Activated CD8-positive, alpha-beta T cell treated with anti-CD3 and anti-CD28 coated beads for 36 hours (primary cell): ENCODE results near the gene DTD2. TPM values are rescaled to one million over a fixed set of nuclear protein-coding genes. Genes with fewer than 3 reads are reported as not detected.
"Not testable (repeated sequence)": the region's sequence is repeated elsewhere in the genome, so short reads cannot be mapped to it uniquely, and the experiment has no call there.

Experiments used
- ATAC-seq: fragments of 200-7000 bp; cut with Tn5 transposase; one replicate; pipeline ENCODE4 v1.10.0; 2021; ENCODE audit warnings: mild to moderate bottlenecking, moderate library complexity
- CTCF ChIA-PET: fragments of 350-600 bp; sonication (Branson Sonifier 250); formaldehyde crosslinking; loops from one replicate; lab custom pipeline; 2021; ENCODE audit warnings: antibody characterized with exemption; lab: Charles Lee
- POLR2A ChIA-PET: fragments of 350-600 bp; sonication (Branson Sonifier 250); formaldehyde crosslinking; loops from one replicate; lab custom pipeline; 2021; ENCODE audit warnings: antibody characterized with exemption; lab: Charles Lee
- DNase-seq: peaks from one replicate; pipeline ENCODE4 v3.0.0-alpha.2; 2020
- H3K27ac Mint-ChIP-seq: one replicate; pipeline ENCODE4 v1.8.0; 2021; ENCODE audit warnings: mild to moderate bottlenecking, mixed read lengths
- H3K27me3 Mint-ChIP-seq: one replicate; pipeline ENCODE4 v1.8.0; 2021; ENCODE audit warnings: mixed read lengths
- H3K36me3 Mint-ChIP-seq: one replicate; pipeline ENCODE4 v1.8.0; 2021; ENCODE audit warnings: low read depth, mixed read lengths
- H3K4me1 Mint-ChIP-seq: one replicate; pipeline ENCODE4 v1.8.0; 2021; ENCODE audit warnings: low read depth, mixed read lengths
- H3K4me3 Mint-ChIP-seq: one replicate; pipeline ENCODE4 v1.8.0; 2021; ENCODE audit warnings: mild to moderate bottlenecking, moderate library complexity, mixed read lengths
- H3K9me3 Mint-ChIP-seq: one replicate; pipeline ENCODE4 v1.8.0; 2021; ENCODE audit warnings: mixed read lengths
- intact Hi-C: fragments of 100-400 bp; cut with micrococcal nuclease; formaldehyde crosslinking; loops from one replicate; pipeline ENCODE4 v1.10.0; 2022
- total RNA-seq, 2 experiments: library from RNA; stranded (reverse); gene quantifications; one replicate each; pipeline ENCODE4 v1.2.3, GENCODE V29; 2021
- TF ChIP-seq, protein P1 (sequence below): fragments of 200-600 bp; IDR thresholded peaks from one replicate; pipeline ENCODE4 v1.8.0; 2022; ENCODE audit warnings: antibody characterized with exemption, mild to moderate bottlenecking

DTD2 gene
- total RNA-seq, 2 experiments from 2014 or later = 25.4 to 25.6 TPM

DNA sequence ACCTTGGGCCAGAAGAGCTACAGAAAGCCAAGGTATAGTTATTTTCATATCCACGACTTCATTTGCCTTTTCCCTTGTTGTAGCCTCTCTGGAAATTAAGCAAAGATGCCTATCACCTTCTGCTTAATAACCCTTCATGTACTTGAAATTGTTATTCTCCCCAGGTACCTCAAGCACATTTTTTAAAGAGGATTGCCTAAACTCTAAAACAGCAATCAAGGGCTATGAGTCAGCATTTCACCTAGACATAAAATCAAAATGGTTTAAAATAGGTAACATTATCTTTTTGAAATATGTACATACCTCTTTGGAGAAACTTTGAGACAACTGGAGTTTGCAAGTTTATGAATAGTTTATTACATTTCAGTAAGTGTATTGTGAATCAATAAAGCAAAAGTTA is 11.6 kb downstream of the DTD2 start:
- ATAC-seq = no peak
- Mint-ChIP-seq H3K9me3 (no peaks in the 10 kb centered on the region), H3K27ac (no peak overlapping the region), H3K36me3 (peaks cover 16% of the 10 kb centered on the region), H3K27me3 (no peaks in the 10 kb centered on the region), H3K4me1 (no peaks in the 10 kb centered on the region), H3K4me3 (no peak overlapping the region)
- POLR2A ChIA-PET = no interaction called here
- TF ChIP-seq, protein P1, sequence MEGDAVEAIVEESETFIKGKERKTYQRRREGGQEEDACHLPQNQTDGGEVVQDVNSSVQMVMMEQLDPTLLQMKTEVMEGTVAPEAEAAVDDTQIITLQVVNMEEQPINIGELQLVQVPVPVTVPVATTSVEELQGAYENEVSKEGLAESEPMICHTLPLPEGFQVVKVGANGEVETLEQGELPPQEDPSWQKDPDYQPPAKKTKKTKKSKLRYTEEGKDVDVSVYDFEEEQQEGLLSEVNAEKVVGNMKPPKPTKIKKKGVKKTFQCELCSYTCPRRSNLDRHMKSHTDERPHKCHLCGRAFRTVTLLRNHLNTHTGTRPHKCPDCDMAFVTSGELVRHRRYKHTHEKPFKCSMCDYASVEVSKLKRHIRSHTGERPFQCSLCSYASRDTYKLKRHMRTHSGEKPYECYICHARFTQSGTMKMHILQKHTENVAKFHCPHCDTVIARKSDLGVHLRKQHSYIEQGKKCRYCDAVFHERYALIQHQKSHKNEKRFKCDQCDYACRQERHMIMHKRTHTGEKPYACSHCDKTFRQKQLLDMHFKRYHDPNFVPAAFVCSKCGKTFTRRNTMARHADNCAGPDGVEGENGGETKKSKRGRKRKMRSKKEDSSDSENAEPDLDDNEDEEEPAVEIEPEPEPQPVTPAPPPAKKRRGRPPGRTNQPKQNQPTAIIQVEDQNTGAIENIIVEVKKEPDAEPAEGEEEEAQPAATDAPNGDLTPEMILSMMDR = no peak
- CTCF ChIA-PET = no interaction called here
- DNase-seq = no peak
- intact Hi-C loops = no loop called here

DNA sequence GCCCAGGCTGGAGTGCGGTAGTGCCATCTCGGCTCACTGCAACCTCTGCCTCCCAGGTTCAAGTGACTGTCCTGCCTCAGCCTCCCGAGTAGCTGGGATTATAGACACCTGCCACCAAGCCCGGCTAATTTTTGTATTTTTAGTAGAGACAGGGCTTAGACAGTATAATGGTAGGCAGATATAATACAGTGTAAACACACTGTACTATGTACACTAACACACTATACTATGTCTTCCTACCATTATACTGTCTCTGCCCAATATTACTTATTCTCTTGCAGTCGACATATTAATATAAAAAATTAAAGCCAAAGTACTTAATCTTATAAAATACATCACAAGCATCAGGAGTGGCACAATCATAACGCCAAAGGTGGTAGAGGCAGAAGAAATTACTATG is 15.0 kb downstream of the DTD2 start:
- ATAC-seq (no peak), DNase-seq (no peak)
- ChIA-PET CTCF (no interaction called here), POLR2A (no interaction called here)
- no peaks in the 10 kb centered on the region for H3K27me3 Mint-ChIP-seq
- no peaks in the 10 kb centered on the region for H3K4me1 Mint-ChIP-seq
- no peak overlapping the region for H3K4me3 Mint-ChIP-seq
- TF ChIP-seq, protein P1 = no peak
- peaks cover 19% of the 10 kb centered on the region for H3K36me3 Mint-ChIP-seq
- intact Hi-C loops = no loop called here
- H3K9me3 Mint-ChIP-seq = no peaks in the 10 kb centered on the region
- H3K27ac Mint-ChIP-seq = no peak overlapping the region

DNA sequence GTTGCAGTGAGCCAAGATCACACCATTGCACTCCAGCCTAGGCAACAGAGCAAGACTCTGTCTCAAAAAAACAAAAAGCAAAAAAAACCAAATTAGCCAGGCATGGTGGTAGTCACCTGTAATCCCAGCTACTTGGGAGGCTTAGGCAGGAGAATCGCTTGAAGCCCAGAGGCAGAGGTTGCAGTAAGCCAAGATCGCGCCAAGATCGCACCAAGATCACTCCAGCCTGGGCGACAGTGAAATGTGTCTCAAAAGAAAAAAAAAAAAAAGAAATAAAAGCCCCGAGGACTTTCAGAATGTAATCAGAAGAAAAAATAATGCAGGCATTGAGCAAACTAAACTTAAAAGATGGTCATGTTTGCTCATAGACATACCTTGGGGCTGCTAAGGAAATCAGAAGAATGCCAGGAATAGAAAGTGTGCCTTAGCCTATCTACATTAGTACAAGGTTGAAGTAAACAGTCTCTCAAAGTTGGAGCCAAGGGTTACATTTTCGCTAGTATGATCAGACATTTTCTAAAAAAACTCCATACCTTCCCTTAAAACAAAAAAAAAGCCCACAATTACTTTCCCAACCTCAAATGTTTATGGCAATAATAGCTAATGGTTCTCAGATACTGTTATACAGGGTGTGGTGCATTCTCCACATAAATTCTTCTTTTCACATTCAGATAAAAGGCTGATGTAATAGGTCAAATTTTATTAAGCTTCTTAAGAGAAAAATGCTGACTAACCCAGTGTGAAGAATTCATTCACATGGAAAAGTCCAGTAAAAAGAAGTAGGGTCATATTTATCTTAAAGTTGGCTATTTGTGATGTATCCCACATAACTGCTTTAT is 15.8 kb downstream of the DTD2 start:
- CTCF ChIA-PET = no interaction called here
- Mint-ChIP-seq H3K27ac (no peak overlapping the region), H3K27me3 (no peaks in the 10 kb centered on the region), H3K4me3 (no peak overlapping the region), H3K4me1 (no peaks in the 10 kb centered on the region), H3K9me3 (no peaks in the 10 kb centered on the region), H3K36me3 (peaks cover 19% of the 10 kb centered on the region)
- POLR2A ChIA-PET = no interaction called here
- TF ChIP-seq, protein P1 = no peak
- DNase-seq (no peak), ATAC-seq (no peak)
- intact Hi-C loops = no loop called here

DNA sequence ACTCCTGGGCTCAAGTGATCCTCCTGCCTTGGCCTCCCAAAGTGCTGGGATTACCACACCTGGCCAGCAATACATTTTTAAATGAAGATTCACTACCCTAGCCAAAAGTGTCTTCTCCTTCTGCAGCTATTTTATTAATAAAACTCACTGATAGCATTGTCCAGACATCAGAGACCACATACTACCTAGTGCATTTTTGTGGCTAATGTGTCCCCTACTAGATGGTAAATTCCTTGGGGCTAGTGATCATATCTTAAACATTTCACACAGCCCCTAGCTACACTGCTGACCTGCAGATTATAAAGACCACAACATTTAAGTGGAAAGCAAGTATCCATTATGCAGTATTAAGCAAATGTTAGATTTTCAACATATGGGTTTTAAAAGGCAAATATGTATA is 17.0 kb downstream of the DTD2 start:
- intact Hi-C loops = no loop called here
- no peaks in the 10 kb centered on the region for H3K4me1 Mint-ChIP-seq
- H3K4me3 Mint-ChIP-seq = no peak overlapping the region
- H3K9me3 Mint-ChIP-seq = peaks cover 2% of the 10 kb centered on the region
- ChIA-PET POLR2A (no interaction called here), CTCF (interaction anchor here (1.2 kb wide), 1 partner anchor 10 kb away, joined by 3 read pairs; no protein-coding TSS in a partner anchor)
- DNase-seq = no peak
- H3K27me3 Mint-ChIP-seq = no peaks in the 10 kb centered on the region
- H3K27ac Mint-ChIP-seq = no peak overlapping the region
- no peak for ATAC-seq
- TF ChIP-seq, protein P1 = no peak
- H3K36me3 Mint-ChIP-seq = peaks cover 18% of the 10 kb centered on the region

DNA sequence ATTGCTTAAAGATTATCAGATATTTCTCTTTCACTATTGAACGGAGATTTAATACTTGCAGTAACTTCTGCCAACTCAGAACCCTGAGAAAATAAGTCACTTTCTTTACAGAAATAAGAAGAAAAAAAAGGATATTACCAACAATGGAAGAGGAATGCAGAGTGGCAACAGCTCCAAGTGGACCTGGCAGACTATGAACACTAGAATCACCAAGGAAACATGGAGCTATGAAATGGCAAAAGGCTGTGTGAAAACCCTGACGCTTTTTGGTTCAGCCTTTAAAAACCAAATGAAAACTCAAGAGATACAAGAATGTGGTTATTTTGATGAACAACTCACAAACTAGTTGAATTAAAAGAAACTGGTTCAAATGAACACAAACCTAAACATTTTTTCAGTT is 17.7 kb downstream of the DTD2 start:
- ChIA-PET CTCF (interaction anchor here (1.2 kb wide), 1 partner anchor 11 kb away, joined by 3 read pairs; no protein-coding TSS in a partner anchor), POLR2A (interaction anchor here (1.4 kb wide), 1 partner anchor 14 kb away, joined by 5 read pairs; no protein-coding TSS in a partner anchor)
- intact Hi-C loops = no loop called here
- H3K9me3 Mint-ChIP-seq = peaks cover 2% of the 10 kb centered on the region
- no peaks in the 10 kb centered on the region for H3K4me1 Mint-ChIP-seq
- no peak overlapping the region for H3K27ac Mint-ChIP-seq
- no peaks in the 10 kb centered on the region for H3K27me3 Mint-ChIP-seq
- ATAC-seq = no peak
- H3K36me3 Mint-ChIP-seq = peaks cover 18% of the 10 kb centered on the region
- TF ChIP-seq, protein P1 = no peak
- no peak overlapping the region for H3K4me3 Mint-ChIP-seq
- DNase-seq = no peak

DNA sequence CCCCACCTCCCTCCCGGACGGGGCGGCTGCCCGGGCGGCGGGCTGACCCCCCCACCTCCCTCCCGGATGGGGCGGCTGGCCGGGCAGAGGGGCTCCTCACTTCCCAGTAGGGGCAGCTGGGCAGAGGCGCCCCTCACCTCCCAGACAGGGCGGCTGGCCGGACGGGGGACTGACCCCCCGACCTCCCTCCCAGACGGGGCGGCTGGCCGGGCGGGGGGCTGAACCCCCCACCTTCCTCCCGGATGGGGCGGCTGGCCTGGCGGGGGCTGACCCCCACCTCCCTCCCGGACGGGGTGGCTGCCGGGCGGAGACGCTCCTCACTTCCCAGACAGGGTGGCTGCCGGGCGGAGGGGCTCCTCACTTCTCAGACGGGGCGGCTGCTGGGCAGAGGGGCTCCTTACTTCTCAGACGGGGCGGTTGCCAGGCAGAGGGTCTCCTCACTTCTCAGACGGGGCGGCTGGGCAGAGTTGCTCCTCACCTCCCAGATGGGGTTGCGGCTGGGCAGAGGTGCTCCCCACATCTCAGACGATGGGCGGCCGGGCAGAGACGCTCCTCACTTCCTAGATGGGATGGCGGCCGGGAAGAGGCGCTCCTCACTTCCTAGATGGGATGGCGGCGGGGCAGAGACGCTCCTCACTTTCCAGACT is 20.1 kb downstream of the DTD2 start:
- POLR2A ChIA-PET, H3K4me1 Mint-ChIP-seq, CTCF ChIA-PET, H3K27me3 Mint-ChIP-seq, H3K27ac Mint-ChIP-seq, DNase-seq, H3K9me3 Mint-ChIP-seq, intact Hi-C loops, ATAC-seq, H3K4me3 Mint-ChIP-seq: not testable (repeated sequence)
- peaks cover 21% of the 10 kb centered on the region for H3K36me3 Mint-ChIP-seq
